HepG2 (cell line): Measurements from ENCODE around the gene SETD1B. TPM values are rescaled to one million over a fixed set of nuclear protein-coding genes. Genes with fewer than 3 reads are reported as not detected.

Experiments
- CREM ChIP-seq, 2 experiments: sonication (generic) in 1 of 2; formaldehyde crosslinking in 1 of 2; IDR thresholded peaks; 2 replicates each; pipeline versions ENCODE4 v1.4.0 to v1.6.1; 2016 to 2020; ENCODE audit warnings: antibody characterized with exemption in 1 of 2, mild to moderate bottlenecking in 1 of 2, missing genetic modification reagents in 1 of 2
- E2F5 ChIP-seq: sonication (generic); formaldehyde crosslinking; conservative IDR thresholded peaks from 2 replicates; pipeline ENCODE4 v1.4.0; 2020; ENCODE audit warnings: missing genetic modification reagents
- ERF ChIP-seq: IDR thresholded peaks from 2 replicates; pipeline ENCODE4 v1.6.1; 2018; ENCODE audit warnings: missing biosample characterization, missing genetic modification reagents
- IKZF4 ChIP-seq: sonication (generic); formaldehyde crosslinking; IDR thresholded peaks from 2 replicates; pipeline ENCODE4 v1.5.1; 2020; ENCODE audit warnings: borderline replicate concordance, mild to moderate bottlenecking, low read depth, missing genetic modification reagents; ENCODE audit errors: not compliant biosample characterization
- KLF15 ChIP-seq: sonication (generic); formaldehyde crosslinking; IDR thresholded peaks from 2 replicates; pipeline ENCODE4 v1.8.1; 2023; ENCODE audit warnings: borderline replicate concordance, mild to moderate bottlenecking, inconsistent platforms, missing genetic modification reagents, mixed read lengths
- MAZ ChIP-seq, 2 experiments: sonication (generic) in 1 of 2; formaldehyde crosslinking in 1 of 2; IDR thresholded peaks; 2 replicates each; pipeline versions ENCODE4 v1.5.0 to v1.6.1; 2012 to 2020; ENCODE audit warnings: low read depth in 2 of 2, mild to moderate bottlenecking in 2 of 2, borderline replicate concordance in 1 of 2, improper control_type of control experiment in 1 of 2, low read length in 1 of 2, missing genetic modification reagents in 1 of 2, moderate library complexity in 1 of 2
- MXI1 ChIP-seq: IDR thresholded peaks from 3 replicates; pipeline ENCODE4 v1.6.1; 2012; ENCODE audit warnings: low read depth, low read length, inconsistent platforms, borderline replicate concordance
- NCOA5 ChIP-seq: sonication (generic); formaldehyde crosslinking; IDR thresholded peaks from 2 replicates; pipeline ENCODE4 v1.4.0; 2020; ENCODE audit warnings: missing genetic modification reagents
- POGK ChIP-seq: sonication (generic); formaldehyde crosslinking; conservative IDR thresholded peaks from 2 replicates; pipeline ENCODE4 v1.8.0; 2022; ENCODE audit warnings: mild to moderate bottlenecking, moderate library complexity, missing genetic modification reagents
- SNAPC2 ChIP-seq: sonication (generic); formaldehyde crosslinking; IDR thresholded peaks from 2 replicates; pipeline ENCODE4 v1.8.1; 2022; ENCODE audit warnings: mild to moderate bottlenecking, missing genetic modification reagents
- TEAD3 ChIP-seq: optimal IDR thresholded peaks from 2 replicates; pipeline ENCODE3; 2016; ENCODE audit warnings: borderline replicate concordance
- ZBTB49 ChIP-seq: sonication (generic); formaldehyde crosslinking; IDR thresholded peaks from 2 replicates; pipeline ENCODE4 v1.4.0; 2020; ENCODE audit warnings: missing genetic modification reagents, borderline replicate concordance
- ZNF253 ChIP-seq: sonication (generic); formaldehyde crosslinking; IDR thresholded peaks from 2 replicates; pipeline ENCODE4 v1.8.0; 2022; ENCODE audit warnings: mild to moderate bottlenecking, missing genetic modification reagents, borderline replicate concordance
- ZNF552 ChIP-seq: sonication (generic); formaldehyde crosslinking; IDR thresholded peaks from 2 replicates; pipeline ENCODE4 v1.9.0; 2022; ENCODE audit warnings: missing genetic modification reagents, mild to moderate bottlenecking, borderline replicate concordance
- ZNF768 ChIP-seq: sonication (generic); formaldehyde crosslinking; IDR thresholded peaks from 2 replicates; pipeline ENCODE4 v1.4.0; 2020; ENCODE audit warnings: missing genetic modification reagents
- ZNF776 ChIP-seq: sonication (generic); formaldehyde crosslinking; IDR thresholded peaks from 2 replicates; pipeline ENCODE4 v1.4.0; 2020; ENCODE audit warnings: mild to moderate bottlenecking, missing genetic modification reagents
- ZSCAN30 ChIP-seq: sonication (generic); formaldehyde crosslinking; IDR thresholded peaks from 2 replicates; pipeline ENCODE4 v1.5.0; 2020; ENCODE audit warnings: mild to moderate bottlenecking, missing genetic modification reagents
- polyA plus RNA-seq, 8 experiments: library from polyadenylated mRNA; depleted of rRNA in 3 of 8; stranded (reverse) in 7 of 8; unstranded in 1 of 8; fragments of >200 nt; fragmentation: Illumina TruSeq in 4 of 8; extraction: Trizol in 4 of 8; gene quantifications; 2 replicates each; pipeline versions ENCODE4 v1.2.1 to v1.2.3, GENCODE V29; 2011 to 2016; ENCODE audit warnings: low read depth in 4 of 8, missing spikeins in 1 of 8, mixed read lengths in 1 of 8; ENCODE audit not compliant: insufficient read depth in 1 of 8
- total RNA-seq, 5 experiments: library from RNA; depleted of rRNA; stranded (reverse); fragments of >200 nt; fragmentation: Illumina TruSeq; extraction: Trizol; gene quantifications; 2 replicates each; pipeline ENCODE4 v1.2.3, GENCODE V29; 2016; ENCODE audit warnings: low read depth in 1 of 5
- TF ChIP-seq, protein P1 (sequence below): IDR thresholded peaks from 2 replicates; pipeline ENCODE4 v1.6.1; 2016; ENCODE audit warnings: mild to moderate bottlenecking, missing biosample characterization, missing genetic modification reagents
- TF ChIP-seq, protein P2 (sequence below): sonication (generic); formaldehyde crosslinking; IDR thresholded peaks from 2 replicates; pipeline ENCODE4 v1.5.1; 2020; ENCODE audit warnings: missing genetic modification reagents, mild to moderate bottlenecking, borderline replicate concordance

The SETD1B gene
- total and polyA plus RNA-seq, 2 of the 13 experiments (the other 11 are each of a cell fraction or from before 2014, with no cell fraction given) = 1.1 to 1.4 TPM

GRCh38 chr12:121793838-121794533, 9.8 kb upstream of the SETD1B start (continued):
- TF ChIP-seq ZBTB49 (CRISPR knock-in tag) = peak; percentile 86; the same call in 1 of the 2 replicates
- TF ChIP-seq CREM (IDR thresholded peaks at IDR 0.05) = no peak
- no peak for TF ChIP-seq CREM (CRISPR knock-in tag; IDR thresholded peaks at IDR 0.05)
- TF ChIP-seq NCOA5 = no peak
- no peak; the same call in 1 of the 2 replicates for TF ChIP-seq MAZ (IDR thresholded peaks at IDR 0.05; ENCODE audit: borderline replicate concordance, low read depth, low read length)
- peak; percentile 32 for TF ChIP-seq MAZ (CRISPR knock-in tag; IDR thresholded peaks at IDR 0.05; ENCODE audit: low read depth)
- peak; percentile 77; the same call in 1 of the 3 replicates for TF ChIP-seq MXI1
- TF ChIP-seq ZNF253 = peak; percentile 84; the same call in 1 of the 2 replicates
- peak; percentile 78; the same call in 1 of the 2 replicates for TF ChIP-seq ZNF776
- TF ChIP-seq, protein P1, sequence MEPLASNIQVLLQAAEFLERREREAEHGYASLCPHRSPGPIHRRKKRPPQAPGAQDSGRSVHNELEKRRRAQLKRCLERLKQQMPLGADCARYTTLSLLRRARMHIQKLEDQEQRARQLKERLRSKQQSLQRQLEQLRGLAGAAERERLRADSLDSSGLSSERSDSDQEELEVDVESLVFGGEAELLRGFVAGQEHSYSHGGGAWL (CRISPR knock-in tag) = peak; percentile 70; the same call in 1 of the 2 replicates
- peak; percentile 94 for TF ChIP-seq POGK
- TF ChIP-seq TEAD3 (CRISPR knock-in tag) = peak; percentile 22
- TF ChIP-seq ZNF552 (CRISPR knock-in tag) = peak; percentile 75
- TF ChIP-seq SNAPC2 = no peak; the same call in 1 of the 2 replicates
- TF ChIP-seq IKZF4 (CRISPR knock-in tag) = peak; percentile 82
- peak; percentile 78 for TF ChIP-seq ERF (CRISPR knock-in tag)
- TF ChIP-seq ZSCAN30 = no peak
- TF ChIP-seq, protein P2, sequence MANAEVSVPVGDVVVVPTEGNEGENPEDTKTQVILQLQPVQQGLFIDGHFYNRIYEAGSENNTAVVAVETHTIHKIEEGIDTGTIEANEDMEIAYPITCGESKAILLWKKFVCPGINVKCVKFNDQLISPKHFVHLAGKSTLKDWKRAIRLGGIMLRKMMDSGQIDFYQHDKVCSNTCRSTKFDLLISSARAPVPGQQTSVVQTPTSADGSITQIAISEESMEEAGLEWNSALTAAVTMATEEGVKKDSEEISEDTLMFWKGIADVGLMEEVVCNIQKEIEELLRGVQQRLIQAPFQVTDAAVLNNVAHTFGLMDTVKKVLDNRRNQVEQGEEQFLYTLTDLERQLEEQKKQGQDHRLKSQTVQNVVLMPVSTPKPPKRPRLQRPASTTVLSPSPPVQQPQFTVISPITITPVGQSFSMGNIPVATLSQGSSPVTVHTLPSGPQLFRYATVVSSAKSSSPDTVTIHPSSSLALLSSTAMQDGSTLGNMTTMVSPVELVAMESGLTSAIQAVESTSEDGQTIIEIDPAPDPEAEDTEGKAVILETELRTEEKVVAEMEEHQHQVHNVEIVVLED (CRISPR knock-in tag) = peak; percentile 87
- TF ChIP-seq KLF15 = no peak
- peak; percentile 77; the same call in 1 of the 2 replicates for TF ChIP-seq ZNF768 (CRISPR knock-in tag)
- no peak for TF ChIP-seq E2F5 (CRISPR knock-in tag)
